ENCODE measurements around the gene GPHN. TPM values are rescaled to one million over a fixed set of nuclear protein-coding genes. Genes with fewer than 3 reads are reported as not detected.

Gene GPHN
- total RNA-seq, 3 donors from 2014 or later: 32.8 to 57.0 (median 38.1) TPM

DNA sequence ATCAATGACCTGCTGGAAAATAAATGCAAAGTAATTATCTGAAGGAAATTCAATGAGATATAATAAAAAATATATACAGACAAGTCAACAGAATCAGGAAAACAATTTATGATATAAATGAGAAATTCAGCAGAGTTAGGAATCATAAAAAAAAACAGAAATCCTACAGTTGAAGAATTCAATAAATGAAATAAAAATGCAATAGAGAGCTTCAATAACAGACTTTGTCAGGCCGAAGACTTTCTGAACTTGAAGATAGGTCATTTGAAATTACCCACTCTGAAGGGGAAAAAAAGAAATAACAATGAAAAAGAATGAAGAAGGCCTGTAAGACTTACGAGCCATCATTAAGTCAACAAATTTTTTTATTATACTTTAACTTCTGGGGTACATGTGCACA, 665.8 kb downstream of the GPHN start:
- DNase-seq (no peak), ATAC-seq (no peak)
- Histone ChIP-seq H3K9me3 (peaks cover 24% of the 10 kb centered on the region), H3K4me3 (no peak overlapping the region), H3K4me1 (ENCODE audit: low read depth) (no peaks in the 10 kb centered on the region), H3K36me3 (ENCODE audit: low read depth) (no peaks in the 10 kb centered on the region)
- TF ChIP-seq, protein P1, sequence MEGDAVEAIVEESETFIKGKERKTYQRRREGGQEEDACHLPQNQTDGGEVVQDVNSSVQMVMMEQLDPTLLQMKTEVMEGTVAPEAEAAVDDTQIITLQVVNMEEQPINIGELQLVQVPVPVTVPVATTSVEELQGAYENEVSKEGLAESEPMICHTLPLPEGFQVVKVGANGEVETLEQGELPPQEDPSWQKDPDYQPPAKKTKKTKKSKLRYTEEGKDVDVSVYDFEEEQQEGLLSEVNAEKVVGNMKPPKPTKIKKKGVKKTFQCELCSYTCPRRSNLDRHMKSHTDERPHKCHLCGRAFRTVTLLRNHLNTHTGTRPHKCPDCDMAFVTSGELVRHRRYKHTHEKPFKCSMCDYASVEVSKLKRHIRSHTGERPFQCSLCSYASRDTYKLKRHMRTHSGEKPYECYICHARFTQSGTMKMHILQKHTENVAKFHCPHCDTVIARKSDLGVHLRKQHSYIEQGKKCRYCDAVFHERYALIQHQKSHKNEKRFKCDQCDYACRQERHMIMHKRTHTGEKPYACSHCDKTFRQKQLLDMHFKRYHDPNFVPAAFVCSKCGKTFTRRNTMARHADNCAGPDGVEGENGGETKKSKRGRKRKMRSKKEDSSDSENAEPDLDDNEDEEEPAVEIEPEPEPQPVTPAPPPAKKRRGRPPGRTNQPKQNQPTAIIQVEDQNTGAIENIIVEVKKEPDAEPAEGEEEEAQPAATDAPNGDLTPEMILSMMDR (IDR thresholded peaks at IDR 0.05): no peak
- intact Hi-C loops (cut with DNase I, micrococcal nuclease): no loop called here

DNA sequence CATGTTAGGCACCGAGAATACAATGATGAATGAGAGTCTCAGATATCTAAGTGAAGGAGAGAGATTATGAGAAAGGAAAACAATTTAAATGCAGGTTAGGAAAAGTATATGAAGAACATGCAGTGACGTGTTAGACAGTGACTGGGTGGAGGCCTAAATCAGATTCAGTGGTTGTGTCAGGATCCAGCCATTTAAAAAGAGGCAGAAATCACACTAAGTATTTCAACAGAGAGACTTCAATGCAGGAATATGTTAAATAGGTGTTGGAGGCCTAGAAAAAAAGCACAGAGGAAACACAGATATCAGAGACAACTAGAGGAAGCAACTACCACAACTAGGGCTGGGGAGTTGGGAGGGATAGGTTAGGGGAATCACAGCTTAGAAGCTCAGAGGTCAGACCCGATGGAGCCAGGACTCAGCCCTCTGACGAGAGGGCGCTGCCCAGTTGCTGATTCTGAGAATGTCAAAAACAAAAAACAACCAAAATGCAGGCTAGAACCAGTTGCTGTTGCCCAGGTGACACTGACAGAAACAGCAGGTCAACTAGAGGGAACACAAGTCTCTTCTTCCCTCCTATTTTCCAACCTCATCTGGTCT, 678.3 kb downstream of the GPHN start:
- no peaks in the 10 kb centered on the region for H3K36me3 ChIP-seq (ENCODE audit: low read depth)
- H3K4me3 ChIP-seq: no peak overlapping the region
- intact Hi-C loops (cut with DNase I, micrococcal nuclease): no loop called here
- DNase-seq (no peak), ATAC-seq (peak; percentile 16)
- TF ChIP-seq, protein P1 (IDR thresholded peaks at IDR 0.05): no peak
- H3K4me1 ChIP-seq (ENCODE audit: low read depth): no peaks in the 10 kb centered on the region
- H3K9me3 ChIP-seq: no peaks in the 10 kb centered on the region

DNA sequence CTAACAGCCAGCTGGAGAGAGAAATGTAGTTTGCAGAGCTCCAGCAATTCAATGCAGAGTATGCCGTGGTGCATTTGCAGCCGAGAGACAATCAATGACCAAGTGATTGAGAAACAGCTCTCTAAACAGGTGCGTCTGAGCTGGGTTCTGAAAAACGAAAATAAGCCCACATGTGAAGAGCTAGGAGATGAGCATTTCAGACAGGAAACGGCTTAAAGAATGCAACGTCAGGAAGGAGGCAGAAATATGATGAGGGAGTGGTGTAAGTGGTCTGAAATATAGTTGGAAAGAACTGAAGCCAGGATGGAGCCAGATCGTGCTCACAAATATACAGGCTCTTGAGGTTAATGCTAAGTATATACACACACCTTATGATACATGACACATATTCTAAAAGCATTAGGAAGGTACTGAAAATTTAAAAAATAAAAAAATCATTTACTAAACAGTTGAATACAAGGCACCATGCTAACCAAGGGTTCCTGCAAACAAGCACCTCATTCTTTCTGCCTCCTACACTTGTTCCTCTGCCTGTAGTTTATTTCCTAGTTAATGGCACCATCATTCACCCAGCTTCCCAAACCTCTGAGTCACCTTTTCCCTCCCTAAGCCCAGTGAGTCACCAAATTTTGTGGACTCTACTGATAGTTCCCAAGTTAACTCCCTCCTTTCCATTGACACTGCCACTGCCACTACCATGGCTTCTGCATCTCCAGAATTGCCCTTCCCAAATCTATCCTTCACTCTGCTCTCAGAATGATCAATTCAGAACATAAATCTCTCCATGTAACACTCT, 679.0 kb downstream of the GPHN start:
- TF ChIP-seq, protein P1 (IDR thresholded peaks at IDR 0.05): no peak
- intact Hi-C loops (cut with DNase I, micrococcal nuclease): no loop called here
- ATAC-seq (peak; percentile 83), DNase-seq (no peak)
- H3K36me3 ChIP-seq (ENCODE audit: low read depth): no peaks in the 10 kb centered on the region
- no peaks in the 10 kb centered on the region for H3K9me3 ChIP-seq
- H3K4me3 ChIP-seq: no peak overlapping the region
- H3K4me1 ChIP-seq (ENCODE audit: low read depth): no peaks in the 10 kb centered on the region

DNA sequence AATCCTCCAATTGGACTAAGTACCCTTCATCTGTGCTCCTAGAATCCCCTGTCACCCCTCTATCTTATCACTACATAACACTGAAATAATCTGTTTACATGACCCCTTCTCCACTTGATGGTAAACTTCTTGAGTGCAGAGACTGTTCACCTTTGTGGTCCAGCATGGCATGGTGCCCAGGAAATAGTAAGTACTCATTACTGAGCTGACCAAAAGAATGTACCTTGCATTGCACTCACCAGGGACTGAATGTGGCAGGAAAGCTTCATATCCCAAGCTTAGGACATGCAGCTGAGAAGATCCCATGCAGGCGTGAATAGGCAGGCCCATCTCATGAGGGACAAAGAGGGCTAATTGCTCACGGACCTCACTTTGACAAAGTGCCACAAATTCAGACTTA, 679.9 kb downstream of the GPHN start:
- no peak overlapping the region for H3K4me3 ChIP-seq
- DNase-seq: no peak
- H3K9me3 ChIP-seq: no peaks in the 10 kb centered on the region
- intact Hi-C loops (cut with DNase I, micrococcal nuclease): no loop called here
- no peaks in the 10 kb centered on the region for H3K36me3 ChIP-seq (ENCODE audit: low read depth)
- TF ChIP-seq, protein P1 (IDR thresholded peaks at IDR 0.05): no peak
- no peaks in the 10 kb centered on the region for H3K4me1 ChIP-seq (ENCODE audit: low read depth)
- ATAC-seq: peak; percentile 25

DNA sequence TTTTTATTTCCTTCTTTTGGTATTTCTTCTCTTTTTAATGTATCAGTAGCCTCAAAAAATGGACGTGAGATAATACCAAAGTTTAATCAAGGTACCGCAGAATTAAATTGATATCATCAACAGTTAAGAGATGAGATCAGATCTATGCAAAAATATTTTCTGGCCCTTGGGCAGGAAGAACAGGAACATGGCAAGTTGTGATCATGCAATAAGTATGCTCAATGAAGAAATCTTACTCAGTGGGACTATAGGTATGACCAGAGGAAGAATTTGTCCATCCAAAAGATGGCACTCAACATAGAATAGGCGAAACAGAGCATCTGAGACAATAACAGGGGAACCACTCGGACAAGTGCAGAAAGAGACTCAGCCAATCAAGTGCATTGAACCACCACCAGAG, 680.4 kb downstream of the GPHN start:
- no peaks in the 10 kb centered on the region for H3K9me3 ChIP-seq
- intact Hi-C loops (cut with DNase I, micrococcal nuclease): no loop called here
- ATAC-seq: no peak
- no peak overlapping the region for H3K4me3 ChIP-seq
- DNase-seq: no peak
- no peaks in the 10 kb centered on the region for H3K4me1 ChIP-seq (ENCODE audit: low read depth)
- TF ChIP-seq, protein P1 (IDR thresholded peaks at IDR 0.05): no peak
- H3K36me3 ChIP-seq (ENCODE audit: low read depth): no peaks in the 10 kb centered on the region

Data from mucosa of descending colon (tissue), 3 donors.